GOT3 (cell line): ENCODE data around the gene RAB20.

Experiments used
- DNase-seq: peaks from one replicate; lab custom pipeline; 2025; ENCODE audit warnings: mixed read lengths; lab: John Stamatoyannopoulos, UW

Gene RAB20

DNA sequence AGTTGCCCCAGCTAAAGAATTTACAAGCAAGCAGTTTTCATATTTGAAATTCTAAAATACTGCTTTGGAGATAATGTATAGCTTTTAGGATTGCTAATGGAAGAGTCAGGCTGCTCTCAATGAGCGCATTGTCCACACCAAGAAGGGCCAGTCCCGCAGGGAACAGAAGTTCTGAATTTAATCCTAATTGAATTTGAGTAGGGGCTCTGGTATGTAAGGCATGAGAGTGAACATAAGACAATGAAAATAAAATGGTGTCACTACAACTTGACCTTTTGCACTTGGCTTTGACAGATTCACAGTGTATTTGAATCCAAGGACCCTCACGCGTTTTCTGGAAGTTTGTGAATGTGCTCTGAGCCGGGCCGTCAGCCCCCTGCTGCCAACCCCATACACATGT is 32.6 kb downstream of the RAB20 start:
- no peak for DNase-seq

DNA sequence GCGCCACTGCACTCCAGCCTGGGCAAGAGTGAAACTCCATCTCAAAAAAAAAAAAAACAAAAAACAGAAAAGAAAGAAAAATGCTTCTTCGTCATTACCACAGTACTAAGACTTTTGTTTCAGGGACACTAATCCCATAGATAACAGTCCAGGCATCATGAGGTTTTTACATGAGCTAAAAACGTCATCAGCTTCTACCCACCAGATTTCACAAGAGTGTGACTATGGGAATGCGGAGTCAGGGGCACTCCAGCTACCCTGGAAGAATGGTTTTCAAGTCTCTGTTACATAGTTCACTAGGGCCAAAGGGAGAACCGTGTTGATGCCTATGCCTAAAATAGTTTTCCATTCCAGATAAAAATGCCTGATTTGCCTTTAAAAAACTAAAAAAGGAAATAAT is 33.2 kb downstream of the RAB20 start:
- DNase-seq: no peak

DNA sequence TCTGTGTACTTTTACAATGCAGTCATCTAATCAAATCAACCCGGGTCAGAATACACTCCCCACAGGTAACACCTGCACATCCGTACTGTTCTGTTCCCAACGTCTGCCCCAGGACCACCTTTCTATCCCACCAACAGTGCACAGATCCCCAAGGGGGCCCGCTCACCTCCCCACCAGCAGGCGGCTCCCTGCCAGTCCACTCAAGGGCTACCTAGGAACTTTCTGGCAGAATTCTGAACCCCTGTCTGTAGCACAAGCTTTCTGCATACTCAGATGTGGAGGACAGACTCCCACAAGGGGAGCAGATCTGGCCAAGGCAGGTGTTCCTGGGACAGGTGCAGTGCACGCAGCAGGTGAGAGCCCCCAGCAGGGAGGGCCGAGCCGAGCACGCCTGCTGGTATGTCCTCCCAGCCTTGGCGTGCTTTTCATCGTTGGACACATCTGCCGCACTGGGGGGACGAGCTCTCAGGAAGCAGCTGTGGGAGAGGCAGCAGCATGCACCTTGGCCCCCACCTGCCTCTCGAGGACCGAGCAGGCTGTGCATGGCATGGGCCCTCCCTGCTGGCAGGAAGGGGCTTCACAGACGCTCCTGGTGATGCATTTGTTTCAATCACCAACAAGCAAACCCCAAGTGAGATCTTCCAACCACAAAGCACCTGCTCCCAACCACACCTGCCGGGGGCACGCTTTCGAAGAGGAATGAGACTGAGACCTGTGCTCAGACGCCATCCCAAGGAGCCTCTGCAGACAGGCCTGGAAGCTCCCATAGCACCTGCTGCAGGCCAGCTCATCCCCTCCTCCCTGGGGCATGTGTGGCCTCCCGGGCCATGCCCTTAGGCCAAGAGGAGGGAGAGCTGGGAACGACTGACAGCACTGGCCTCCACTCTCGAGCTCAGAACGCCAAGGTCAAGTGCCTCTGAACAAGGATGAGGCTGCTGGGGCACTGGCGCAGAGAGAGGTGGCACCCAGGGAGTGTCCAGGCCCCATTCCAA is 35.9 kb downstream of the RAB20 start:
- DNase-seq: no peak

DNA sequence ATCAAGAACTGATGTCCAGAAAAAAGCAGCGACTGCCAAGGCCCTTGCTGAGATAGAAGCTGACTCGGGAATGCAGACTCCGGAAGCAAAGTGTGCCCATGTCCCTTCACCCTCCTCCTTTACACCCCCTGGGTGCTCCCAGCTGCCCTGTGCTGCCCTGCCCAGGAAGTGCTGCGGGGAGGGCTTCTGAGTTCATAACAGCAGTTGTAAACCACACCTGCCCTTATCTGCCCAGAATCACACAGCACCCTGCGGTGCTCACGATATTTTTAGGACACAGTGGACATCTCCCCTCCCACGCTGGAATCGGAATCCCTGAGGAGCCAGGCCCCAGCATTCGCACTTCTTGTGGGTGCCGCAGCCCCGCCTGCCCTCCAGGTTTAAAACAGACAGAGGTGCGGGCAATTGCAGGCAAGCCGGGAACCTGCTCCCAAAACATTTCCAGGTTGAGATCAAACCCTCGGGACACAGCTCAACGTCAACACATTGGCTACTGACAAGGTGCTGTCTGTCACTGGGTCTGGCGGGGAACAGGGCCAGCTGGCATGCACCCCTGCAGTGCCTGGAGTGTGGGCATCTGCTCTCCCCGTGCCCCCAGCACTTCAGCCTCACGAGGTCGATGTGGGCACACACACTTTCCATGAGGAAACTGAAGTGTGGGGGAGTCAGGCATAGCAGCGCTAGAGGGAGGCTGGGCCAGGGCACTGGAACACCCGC is 36.8 kb downstream of the RAB20 start:
- DNase-seq: no peak

DNA sequence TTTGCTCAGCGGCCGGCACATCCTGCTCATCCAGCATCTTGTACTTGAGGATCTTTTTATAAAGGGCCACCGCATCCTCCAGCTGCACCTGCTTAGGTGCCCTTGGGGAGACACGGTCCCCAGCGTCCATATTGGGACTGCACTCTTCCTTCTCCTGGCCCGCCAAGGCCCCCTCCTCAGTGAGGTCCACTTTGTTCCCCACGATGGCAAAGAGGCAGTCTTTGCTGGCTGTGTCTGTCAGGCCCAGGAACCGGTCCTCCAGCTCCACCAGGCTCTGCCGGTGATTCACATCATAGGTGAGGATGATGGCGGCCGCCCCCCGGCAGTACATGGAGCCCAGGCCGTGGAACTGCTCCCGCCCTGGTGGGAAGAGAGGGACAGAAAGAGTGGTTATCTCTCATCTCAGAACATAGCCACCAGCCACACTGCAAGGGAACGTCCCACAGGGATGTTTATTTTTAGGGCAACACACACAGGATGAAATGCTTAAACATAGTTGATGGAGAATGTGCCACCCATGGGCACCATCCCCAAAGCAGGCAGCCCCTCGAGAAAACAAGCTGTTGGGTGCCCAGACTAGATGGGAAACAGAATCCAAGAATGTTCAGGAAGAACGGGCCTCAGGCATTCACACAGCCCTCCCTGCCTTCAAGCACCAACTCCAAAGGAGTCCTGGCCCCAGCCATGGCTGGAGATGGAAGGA is 37.5 kb downstream of the RAB20 start:
- no peak for DNase-seq

DNA sequence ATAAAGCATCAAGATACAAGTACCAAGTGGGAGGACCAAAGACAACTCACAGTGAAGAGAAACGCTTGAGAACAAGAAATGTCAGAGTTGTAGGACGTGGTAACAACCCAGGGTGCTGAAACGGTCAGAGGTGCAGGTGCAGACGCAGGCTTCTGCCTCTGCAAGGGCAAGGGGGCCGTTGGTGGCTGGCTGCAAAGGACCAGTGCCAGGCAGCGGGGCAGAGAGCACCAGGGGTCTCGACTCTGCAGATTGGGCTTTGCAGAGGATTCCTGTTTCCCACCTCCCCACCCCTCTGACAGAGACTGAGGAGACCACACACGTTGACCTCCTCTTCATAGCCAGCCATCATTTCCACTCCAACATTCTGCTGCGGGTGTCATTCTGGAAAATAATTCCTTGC is 38.3 kb downstream of the RAB20 start:
- no peak for DNase-seq

DNA sequence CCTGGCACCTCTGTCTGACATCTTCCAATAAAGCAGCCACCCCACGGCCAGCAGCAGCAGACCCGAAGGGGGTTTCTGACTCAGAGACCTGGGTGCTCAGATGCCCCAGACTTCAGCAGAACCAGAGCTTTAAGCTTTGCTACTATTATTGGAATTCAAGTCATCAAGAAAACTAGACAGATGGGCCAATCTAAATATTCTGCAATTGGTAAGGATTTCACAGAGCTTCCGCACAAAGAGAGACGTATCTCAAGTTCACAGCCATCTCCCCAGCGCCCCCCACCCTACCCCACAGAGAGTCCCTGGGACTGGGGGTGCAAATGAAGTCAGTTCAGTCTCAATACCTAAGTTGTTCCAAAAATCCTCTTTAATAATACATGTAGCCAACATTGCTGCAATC is 38.8 kb downstream of the RAB20 start:
- DNase-seq: no peak

DNA sequence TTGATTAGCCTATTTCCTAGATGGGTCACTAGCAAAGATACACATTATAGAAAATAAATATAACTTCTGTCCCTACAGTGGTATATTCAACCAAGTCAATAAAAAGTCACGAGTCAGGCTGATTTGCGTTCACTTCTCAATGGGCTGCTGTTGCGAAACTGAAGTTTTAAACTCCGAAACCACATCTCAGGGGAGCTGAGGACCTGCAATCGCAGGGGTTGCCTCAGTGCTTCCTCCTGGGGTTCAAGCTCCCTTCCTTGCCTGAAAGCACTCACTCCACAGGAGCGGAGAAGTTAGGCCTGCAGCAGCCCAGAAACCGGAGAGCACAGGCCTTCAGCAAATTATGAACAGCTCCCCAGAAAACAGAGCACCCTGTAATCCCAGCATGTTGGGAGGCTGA is 39.6 kb downstream of the RAB20 start:
- DNase-seq: no peak

DNA sequence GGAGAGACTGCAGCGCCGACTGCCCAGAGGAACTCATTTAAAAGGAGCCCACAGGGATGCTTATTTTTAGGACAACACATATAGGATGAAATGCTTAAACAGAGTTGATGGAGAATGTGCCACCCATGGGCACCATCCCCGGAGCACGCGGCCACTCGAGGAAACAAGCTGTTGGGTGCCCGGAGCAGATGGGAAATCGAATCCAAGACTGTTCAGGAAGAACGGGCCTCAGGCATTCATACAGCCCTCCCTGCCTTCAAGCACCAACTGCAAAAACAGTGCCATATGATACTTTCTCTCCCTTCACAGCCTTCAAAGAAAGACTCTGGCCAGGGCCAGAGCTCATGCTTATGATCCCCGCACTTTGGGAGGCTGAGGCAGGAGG is 40.2 kb downstream of the RAB20 start:
- DNase-seq: no peak

DNA sequence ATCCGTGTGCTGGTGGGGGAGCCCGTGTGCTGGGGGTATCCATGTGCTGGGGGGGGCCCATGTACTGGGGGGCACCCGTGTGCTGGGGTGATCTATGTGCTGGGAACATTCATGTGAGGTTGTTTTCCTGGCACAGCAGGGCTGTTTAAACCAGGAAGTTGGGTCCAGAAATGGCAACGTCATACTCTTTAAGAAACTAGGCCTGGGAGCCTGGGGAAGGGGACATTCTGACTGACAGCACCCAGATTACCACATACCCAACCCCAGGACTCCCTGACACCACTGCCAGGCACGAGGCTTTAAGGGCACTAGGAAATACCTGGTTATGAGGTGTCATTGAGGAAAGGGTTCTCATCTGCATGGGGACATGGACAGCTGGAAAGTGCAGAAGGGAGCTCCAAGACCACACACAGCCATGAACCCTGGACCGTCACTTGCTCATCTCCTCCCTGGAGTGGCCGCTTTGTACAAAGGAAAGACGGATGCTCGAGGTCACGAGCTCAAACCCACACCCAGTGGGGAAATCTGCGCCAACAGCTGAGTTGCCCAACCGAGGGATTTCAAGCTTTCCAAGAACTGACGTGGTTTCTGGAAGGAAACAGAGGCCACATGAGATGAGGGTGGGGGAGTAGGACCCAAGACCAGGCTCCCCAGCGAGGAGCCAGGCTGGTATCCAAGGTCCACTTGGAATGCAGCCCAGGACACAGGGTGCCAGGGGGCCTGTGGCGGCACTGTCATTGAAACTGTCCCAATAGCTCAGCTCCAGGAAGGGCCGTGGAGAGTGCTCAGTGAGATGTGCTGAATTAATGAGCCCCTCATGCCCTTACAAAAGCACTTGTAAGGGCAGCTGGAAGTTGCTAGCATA is 40.9 kb downstream of the RAB20 start:
- no peak for DNase-seq

DNA sequence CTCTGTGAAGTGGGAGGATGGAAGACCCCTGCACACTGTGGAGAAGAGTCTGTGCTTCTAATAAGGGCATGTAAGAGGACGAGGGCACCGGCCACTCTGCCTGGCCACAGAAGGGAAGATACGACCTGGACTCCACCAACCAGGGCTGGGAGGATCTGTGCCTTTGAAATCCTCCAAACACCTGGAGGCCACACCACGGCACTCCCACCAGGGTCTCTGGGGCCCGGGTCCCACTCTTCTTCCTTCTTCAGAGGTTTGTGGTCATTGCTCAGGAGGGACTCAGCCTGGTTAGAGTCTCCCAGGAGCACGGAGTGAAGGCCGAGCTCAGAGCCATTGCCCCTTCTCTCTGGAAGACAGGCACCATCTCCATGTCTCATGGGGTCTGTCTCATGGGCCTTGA is 42.0 kb downstream of the RAB20 start:
- no peak for DNase-seq

DNA sequence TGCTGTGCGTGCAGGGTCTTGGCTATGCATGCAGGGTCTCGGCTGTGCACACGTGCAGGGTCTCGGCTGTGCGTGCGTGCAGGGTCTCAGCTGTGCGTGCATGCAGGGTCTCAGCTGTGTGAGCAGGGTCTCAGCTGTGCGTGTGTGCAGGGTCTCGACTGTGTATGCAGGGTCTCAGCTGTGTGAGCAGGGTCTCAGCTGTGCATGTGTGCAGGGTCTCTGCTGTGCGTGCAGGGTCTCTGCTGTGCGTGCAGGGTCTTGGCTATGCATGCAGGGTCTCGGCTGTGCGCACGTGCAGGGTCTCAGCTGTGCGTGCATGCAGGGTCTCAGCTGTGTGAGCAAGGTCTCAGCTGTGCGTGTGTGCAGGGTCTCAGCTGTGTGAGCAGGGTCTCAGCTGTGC is 42.5 kb downstream of the RAB20 start:
- no peak for DNase-seq

DNA sequence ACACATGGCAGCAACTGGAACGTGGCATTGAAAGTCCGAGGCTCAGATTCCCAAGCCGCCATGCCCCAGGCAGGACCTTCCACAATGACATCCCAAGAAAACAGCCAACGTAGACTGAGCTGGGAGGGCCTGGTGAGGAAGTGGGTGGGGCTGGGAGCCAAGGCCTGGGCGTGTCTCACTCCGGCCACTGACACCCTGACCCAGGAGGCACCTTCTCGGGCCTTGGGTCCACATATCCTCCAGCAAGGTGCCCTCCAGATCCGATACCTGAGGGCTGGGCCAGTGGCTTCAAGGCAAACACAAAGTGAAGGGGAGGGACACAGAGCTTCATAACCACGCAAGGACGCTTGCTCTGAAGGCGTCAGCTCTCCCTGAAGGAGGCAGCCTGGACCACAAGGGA is 43.0 kb downstream of the RAB20 start:
- DNase-seq: no peak

DNA sequence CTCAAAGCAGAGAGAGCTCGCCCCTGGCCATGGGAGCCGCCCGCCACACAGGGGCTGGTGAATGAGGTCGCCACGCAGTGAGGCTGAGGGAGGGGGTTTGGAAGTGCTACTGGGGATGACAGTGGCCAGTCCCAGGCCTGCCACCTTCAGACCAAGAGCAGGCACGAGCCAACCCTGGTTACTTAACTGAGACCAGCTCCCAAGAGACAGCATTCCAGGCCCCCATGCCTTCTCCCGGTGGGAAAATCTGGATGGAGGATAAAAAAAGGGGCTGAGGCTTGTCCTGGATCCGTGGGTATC is 43.3 kb downstream of the RAB20 start:
- no peak for DNase-seq

DNA sequence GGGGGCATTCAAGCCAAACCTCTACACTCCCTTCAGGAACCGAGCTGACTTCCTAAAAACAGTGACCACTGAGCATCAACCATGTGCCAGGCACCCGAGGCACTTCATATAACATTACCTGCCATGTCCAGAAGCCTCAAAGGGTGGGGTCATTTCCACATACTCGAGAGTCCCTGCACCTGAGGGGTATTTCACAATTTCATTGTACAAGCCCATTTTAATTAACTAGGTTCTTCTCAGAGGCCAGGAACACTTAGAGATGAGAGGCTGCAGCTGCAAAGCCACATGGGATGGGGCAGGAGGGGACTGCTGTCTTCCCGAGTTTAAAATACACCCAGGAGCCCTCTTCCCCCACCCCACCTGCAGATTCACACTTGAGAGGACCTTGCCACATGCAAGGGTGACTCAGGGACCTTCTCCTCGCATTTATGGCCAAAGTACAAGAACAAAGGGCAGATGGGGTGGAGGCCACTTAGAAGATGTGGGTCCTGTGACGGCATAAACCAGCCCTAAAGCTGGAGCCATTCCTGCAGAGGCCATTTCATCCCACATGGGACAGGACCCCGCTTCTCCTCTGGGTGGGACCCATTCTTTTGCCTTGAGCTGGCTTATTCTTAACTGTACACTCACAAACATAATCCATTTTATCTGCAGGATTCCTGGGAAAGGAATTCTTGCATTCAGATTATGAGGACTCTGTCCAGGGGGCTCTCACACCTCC is 43.9 kb downstream of the RAB20 start:
- DNase-seq: no peak

DNA sequence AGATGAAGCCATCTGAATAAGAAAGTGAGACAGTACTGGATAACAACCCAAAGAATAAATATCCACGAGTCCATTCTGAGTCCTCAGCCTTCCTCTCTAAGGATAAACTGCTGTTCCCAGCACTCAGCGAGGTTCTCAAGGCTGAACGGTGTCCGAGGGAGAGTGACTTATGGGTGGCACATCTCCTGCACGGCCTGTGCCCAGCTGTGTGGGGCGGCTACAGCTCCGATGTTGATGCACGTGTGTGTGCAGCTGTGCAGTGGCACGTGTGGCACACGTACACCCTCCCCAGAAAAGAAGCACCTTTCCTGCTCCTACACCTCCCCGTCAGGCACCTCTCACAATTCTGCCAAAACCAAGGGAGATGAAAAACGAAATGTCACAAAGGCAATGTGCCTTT is 45.0 kb downstream of the RAB20 start:
- DNase-seq: no peak

DNA sequence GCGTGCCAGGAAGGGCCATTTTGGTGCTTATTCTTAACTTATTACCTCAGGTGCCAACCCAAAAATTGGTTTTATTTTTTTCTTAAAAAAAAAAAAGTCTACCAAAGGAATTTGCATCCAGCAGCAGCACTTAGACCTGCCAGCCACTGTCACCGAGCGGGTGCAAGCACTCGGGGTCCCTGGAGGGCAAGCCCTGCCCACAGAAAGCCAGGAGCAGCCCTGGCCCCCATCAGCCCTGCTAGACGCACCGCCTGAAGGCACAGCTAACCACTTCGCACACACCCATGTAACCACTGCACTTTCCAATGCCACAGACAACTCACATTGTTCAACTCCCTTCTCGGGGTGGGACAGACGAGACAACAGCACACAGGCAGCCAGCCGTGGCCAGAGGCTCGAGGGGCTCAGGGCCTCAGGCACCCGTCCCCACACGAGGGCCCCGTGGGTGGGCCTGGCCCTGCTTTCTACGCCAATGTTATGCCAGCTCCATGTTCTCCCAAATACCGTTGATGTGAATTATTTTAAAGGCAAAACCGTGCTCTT is 49.3 kb downstream of the RAB20 start:
- DNase-seq: no peak

DNA sequence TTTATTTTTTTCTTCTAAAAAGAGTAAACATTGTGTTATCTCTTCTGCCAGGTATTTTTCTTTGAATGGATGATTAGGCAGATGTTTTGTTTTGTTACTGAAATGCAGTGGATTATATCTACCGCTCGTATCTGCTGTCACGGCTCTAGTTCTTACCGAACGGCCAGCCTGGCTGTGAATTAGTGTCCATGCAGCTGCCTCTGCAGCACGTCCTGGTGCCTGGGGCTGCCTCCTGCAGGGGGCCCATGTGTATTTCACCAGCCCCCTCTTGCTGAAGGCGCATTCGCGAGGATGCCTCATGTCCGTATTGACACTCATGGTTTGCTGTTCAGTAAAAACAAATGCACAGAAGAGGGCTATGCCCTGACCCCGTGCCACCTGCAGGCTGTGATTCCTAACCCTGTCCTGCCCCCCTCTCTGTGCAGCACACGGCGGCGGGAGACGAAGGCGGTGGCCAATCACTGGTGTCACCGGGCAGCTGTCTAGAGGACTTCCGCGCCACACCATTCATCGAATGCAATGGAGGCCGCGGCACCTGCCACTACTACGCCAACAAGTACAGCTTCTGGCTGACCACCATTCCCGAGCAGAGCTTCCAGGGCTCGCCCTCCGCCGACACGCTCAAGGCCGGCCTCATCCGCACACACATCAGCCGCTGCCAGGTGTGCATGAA is 49.9 kb downstream of the RAB20 start:
- DNase-seq: no peak

DNA sequence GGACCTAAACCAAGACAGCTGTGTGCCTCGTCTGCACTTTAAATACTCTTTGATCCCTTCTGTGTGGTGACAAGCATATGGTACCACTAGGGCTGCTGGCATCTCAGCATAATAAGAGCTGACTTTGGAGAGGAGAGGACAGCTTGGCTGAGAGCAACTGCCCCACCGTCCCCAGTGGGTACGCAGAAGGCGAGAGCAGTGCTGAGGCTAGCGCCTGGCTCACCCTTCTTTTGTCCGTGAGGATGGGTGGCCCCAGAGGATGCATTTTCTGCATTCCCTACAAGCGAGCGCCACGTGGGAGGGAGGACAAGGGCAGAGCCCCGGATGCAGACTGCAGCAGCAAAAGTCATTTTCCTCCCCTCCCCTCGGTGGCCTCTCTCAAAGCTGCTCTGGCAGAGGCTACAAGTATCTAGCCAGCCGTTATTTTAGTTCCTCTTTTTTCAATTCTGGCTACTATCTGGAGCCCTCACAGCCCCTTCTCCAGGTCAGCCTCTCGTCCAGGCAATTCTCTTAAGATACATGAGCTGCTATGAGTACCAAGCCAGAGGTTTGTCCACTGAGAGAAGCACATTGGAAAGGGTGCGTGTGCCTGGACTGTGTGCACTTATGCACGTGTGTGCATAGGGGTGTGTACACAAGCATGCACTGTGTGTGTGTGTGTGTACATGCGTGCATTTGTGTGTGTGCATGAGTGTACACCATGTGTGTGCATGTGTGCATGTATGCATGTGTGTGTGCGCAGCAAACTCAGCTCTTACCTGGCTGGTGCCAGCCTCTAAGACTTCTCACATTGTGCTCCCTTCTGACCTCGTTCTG is 51.3 kb downstream of the RAB20 start:
- no peak for DNase-seq
